Glutamatergic neuron (in vitro differentiated cells): ENCODE data around the gene OR56A3. TPM values are rescaled to one million over a fixed set of nuclear protein-coding genes. Genes with fewer than 3 reads are reported as not detected.

Source experiments
- DNase-seq: peaks from one replicate; pipeline ENCODE4 v3.0.0; 2022
- H3K27ac Mint-ChIP-seq: one replicate; pipeline ENCODE4 v1.8.0; 2020; ENCODE audit warnings: mild to moderate bottlenecking, mixed read lengths, inconsistent platforms; ENCODE audit not compliant: unreplicated experiment
- H3K27me3 Mint-ChIP-seq: one replicate; pipeline ENCODE4 v1.8.0; 2020; ENCODE audit warnings: mild to moderate bottlenecking, moderate library complexity, mixed read lengths, inconsistent platforms; ENCODE audit not compliant: unreplicated experiment
- H3K36me3 Mint-ChIP-seq: one replicate; pipeline ENCODE4 v1.8.0; 2020; ENCODE audit warnings: mild to moderate bottlenecking, mixed read lengths, inconsistent platforms; ENCODE audit not compliant: unreplicated experiment
- H3K4me1 Mint-ChIP-seq: one replicate; pipeline ENCODE4 v1.8.0; 2020; ENCODE audit warnings: mild to moderate bottlenecking, low read depth, mixed read lengths, inconsistent platforms; ENCODE audit not compliant: unreplicated experiment
- H3K4me3 Mint-ChIP-seq: one replicate; pipeline ENCODE4 v1.8.0; 2020; ENCODE audit warnings: mild to moderate bottlenecking, mixed read lengths, inconsistent platforms; ENCODE audit not compliant: unreplicated experiment
- H3K9me3 Mint-ChIP-seq: one replicate; pipeline ENCODE4 v1.8.0; 2020; ENCODE audit warnings: mild to moderate bottlenecking, moderate library complexity, mixed read lengths, inconsistent platforms; ENCODE audit not compliant: unreplicated experiment
- total RNA-seq: library from RNA; stranded (reverse); fragmentation: NEBNext Ultra II Directional; extraction: Animal tissue kit (Norgen Biotek cat#: 25700); gene quantifications from one replicate; pipeline ENCODE4 v1.2.1, GENCODE V29; 2021; ENCODE audit not compliant: unreplicated experiment
- TF ChIP-seq, protein P1 (sequence below): fragments of 200-600 bp; sonication (generic); IDR thresholded peaks from one replicate; pipeline ENCODE4 v1.5.0; 2021; ENCODE audit not compliant: partially characterized antibody, unreplicated experiment

Gene OR56A3
- total RNA-seq, 1 donor from 2014 or later: not detected

DNA sequence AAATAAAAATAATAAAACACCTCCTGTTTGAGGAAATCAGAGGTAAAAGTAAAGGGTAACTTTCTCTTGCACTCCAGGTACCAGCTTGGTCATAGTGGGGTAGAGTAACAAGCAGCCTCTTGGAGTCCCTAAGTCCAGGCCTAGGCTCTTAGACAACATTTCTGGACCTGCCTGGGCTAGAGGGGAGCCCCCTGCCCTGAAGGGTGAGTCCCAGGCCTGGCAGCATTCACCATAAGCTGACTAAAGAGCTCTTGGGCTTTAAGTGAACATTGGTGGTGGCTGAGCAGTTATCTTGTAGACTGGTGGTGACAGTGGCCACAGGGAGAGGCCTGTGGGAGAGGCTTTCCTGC is 18.6 kb upstream of the OR56A3 start:
- H3K9me3 Mint-ChIP-seq: peaks cover 4% of the 10 kb centered on the region
- H3K36me3 Mint-ChIP-seq: peaks cover 12% of the 10 kb centered on the region
- H3K4me3 Mint-ChIP-seq: no peak overlapping the region
- H3K27ac Mint-ChIP-seq: no peak overlapping the region
- H3K27me3 Mint-ChIP-seq: peaks cover 2% of the 10 kb centered on the region
- TF ChIP-seq, protein P1, sequence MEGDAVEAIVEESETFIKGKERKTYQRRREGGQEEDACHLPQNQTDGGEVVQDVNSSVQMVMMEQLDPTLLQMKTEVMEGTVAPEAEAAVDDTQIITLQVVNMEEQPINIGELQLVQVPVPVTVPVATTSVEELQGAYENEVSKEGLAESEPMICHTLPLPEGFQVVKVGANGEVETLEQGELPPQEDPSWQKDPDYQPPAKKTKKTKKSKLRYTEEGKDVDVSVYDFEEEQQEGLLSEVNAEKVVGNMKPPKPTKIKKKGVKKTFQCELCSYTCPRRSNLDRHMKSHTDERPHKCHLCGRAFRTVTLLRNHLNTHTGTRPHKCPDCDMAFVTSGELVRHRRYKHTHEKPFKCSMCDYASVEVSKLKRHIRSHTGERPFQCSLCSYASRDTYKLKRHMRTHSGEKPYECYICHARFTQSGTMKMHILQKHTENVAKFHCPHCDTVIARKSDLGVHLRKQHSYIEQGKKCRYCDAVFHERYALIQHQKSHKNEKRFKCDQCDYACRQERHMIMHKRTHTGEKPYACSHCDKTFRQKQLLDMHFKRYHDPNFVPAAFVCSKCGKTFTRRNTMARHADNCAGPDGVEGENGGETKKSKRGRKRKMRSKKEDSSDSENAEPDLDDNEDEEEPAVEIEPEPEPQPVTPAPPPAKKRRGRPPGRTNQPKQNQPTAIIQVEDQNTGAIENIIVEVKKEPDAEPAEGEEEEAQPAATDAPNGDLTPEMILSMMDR: no peak
- H3K4me1 Mint-ChIP-seq: no peaks in the 10 kb centered on the region
- DNase-seq: no peak

DNA sequence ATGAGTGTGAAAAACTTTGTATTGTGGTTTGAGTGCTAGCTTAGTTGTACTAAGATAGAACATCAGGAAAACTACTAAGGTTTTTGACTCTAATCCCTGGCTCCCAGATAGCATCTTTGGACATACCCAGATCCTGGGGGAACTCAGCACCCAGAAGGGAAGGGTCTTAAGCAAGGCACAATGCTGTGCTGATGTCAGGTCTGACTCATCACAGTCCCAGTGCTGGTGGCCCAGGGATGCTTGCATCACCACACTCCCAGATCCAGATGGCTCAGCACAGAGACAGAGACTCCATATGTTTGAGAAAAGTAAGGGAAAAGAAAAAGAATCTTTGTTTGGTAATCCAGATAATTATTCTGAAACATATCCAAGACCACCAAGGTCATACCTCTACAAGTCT is 18.3 kb upstream of the OR56A3 start:
- Mint-ChIP-seq H3K4me1 (no peaks in the 10 kb centered on the region), H3K4me3 (no peak overlapping the region), H3K27ac (no peak overlapping the region), H3K36me3 (peaks cover 10% of the 10 kb centered on the region), H3K9me3 (peaks cover 5% of the 10 kb centered on the region), H3K27me3 (peaks cover 2% of the 10 kb centered on the region)
- DNase-seq: no peak
- TF ChIP-seq, protein P1: no peak

DNA sequence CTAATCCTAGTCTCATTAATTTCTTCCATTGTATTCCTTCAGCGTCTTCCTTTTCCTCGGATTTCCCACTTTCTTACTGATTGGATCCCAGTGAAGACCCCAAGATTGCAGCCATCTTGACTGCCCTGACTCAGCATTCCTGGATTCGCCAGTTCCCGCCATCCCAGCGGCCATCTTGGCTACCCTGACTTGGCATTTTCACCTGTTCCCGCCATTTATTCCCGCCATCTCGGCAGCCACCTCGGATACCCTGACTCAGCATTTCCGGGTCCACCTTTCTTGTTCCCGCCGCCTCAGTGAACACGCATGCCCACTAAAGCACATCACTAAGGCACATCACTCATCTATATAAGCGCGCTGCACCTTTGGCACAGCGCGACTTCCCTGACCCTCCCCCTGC is 13.8 kb upstream of the OR56A3 start:
- no peak for DNase-seq
- H3K4me1 Mint-ChIP-seq: no peaks in the 10 kb centered on the region
- H3K27ac Mint-ChIP-seq: no peak overlapping the region
- peaks cover 14% of the 10 kb centered on the region for H3K9me3 Mint-ChIP-seq
- TF ChIP-seq, protein P1: no peak
- H3K4me3 Mint-ChIP-seq: no peak overlapping the region
- peaks cover 8% of the 10 kb centered on the region for H3K27me3 Mint-ChIP-seq
- H3K36me3 Mint-ChIP-seq: peaks cover 14% of the 10 kb centered on the region

DNA sequence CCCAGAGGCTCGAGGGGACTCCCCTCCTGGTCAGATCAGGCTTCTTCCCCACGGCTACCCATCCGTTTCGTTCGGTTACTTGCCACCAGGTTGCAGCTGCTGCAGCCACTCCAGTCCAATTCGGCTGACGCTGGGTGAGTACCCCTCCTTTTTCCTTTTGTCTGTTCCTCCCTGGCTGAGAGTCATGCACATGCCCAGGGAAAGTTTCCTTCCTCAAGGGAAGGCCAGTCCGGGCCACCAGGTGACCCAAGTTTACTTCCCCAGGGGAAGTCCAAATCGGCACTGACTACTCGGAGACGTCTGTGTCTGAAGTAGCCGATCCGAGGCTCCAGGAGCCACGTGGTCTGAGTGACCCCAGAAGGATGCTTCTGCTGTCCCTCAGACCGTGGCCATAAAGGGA is 13.2 kb upstream of the OR56A3 start:
- no peak for DNase-seq
- Mint-ChIP-seq H3K9me3 (peaks cover 14% of the 10 kb centered on the region), H3K4me3 (no peak overlapping the region), H3K27me3 (peaks cover 8% of the 10 kb centered on the region), H3K27ac (no peak overlapping the region), H3K4me1 (no peaks in the 10 kb centered on the region), H3K36me3 (peaks cover 17% of the 10 kb centered on the region)
- TF ChIP-seq, protein P1: no peak

DNA sequence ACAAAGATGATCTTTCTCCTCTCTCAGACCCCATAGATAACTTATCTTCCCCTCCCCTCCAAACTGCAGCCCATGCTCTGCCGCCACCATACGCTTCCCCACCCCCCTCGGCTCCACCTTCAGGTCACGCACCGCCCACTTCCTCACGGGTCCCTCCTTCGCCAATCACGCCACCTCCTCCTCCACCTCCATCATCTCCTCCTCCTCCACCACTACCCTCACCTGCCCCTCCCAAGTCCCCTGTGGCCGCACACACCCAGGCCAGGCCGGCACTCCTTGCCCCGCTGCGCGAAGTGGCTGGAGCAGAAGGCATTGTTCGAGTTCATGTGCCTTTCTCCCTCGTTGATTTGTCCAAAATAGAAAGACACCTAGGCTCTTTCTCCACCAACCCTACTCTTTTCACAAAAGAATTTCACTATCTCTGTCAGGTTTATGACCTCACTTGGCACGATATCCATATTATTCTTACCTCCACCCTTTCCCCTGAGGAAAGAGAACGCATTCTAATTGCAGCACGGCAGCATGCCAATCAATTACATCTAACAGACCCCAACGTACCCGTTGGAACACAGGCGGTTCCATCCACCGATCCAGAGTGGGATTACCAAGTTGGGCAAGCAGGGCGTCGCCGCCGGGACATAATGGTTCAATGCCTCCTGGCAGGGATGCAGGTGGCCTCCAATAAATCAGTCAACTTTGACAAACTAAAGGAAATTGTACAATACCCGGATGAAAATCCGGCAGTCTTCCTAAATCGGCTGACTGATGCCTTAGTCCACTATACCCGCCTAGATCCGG is 12.3 kb upstream of the OR56A3 start:
- Mint-ChIP-seq H3K9me3 (peaks cover 14% of the 10 kb centered on the region), H3K27ac (no peak overlapping the region), H3K27me3 (peaks cover 8% of the 10 kb centered on the region), H3K4me3 (no peak overlapping the region), H3K36me3 (peaks cover 17% of the 10 kb centered on the region), H3K4me1 (no peaks in the 10 kb centered on the region)
- no peak for DNase-seq
- TF ChIP-seq, protein P1: no peak
